Endothelial cell of umbilical vein (primary cell): ENCODE results near the gene CD38.

Experiments used
- CTCF ChIP-seq, 2 donors: IDR thresholded peaks; 1 replicate in 1 of 2; 2 replicates in 1 of 2; pipeline ENCODE4 v1.5.1; 2011; ENCODE audit warnings: low read length in 2 of 2, mild to moderate bottlenecking in 2 of 2, moderate library complexity in 2 of 2, control low read depth in 1 of 2, inconsistent platforms in 1 of 2, low read depth in 1 of 2; ENCODE audit not compliant: insufficient read depth in 1 of 2; ENCODE audit errors: extremely low read depth in 1 of 2
- MAX ChIP-seq: IDR thresholded peaks from 2 replicates; pipeline ENCODE4 v1.6.1; 2011; ENCODE audit not compliant: insufficient read depth, insufficient read length

- no peak for TF ChIP-seq CTCF (IDR thresholded peaks at IDR 0.05; ENCODE audit: extremely low read depth in 1 of 2, insufficient read depth in 1 of 2, low read depth in 1 of 2, low read length in 2 of 2)
- TF ChIP-seq MAX, result no peak
These were observed 96.5 kb downstream of the CD38 start for GRCh38 chr4:15874671-15875070.
